HG02678 (cell line): Measurements from ENCODE around the gene COLGALT1.
"Not testable (repeated sequence)": the region's sequence is repeated elsewhere in the genome, so short reads cannot be mapped to it uniquely, and the experiment has no call there.

Experiments used
- ATAC-seq: cut with Tn5 transposase; IDR thresholded peaks from one replicate; pipeline ENCODE4 v1.9.1; 2021; ENCODE audit warnings: mild to moderate bottlenecking, moderate library complexity; ENCODE audit not compliant: unreplicated experiment

COLGALT1 gene

DNA sequence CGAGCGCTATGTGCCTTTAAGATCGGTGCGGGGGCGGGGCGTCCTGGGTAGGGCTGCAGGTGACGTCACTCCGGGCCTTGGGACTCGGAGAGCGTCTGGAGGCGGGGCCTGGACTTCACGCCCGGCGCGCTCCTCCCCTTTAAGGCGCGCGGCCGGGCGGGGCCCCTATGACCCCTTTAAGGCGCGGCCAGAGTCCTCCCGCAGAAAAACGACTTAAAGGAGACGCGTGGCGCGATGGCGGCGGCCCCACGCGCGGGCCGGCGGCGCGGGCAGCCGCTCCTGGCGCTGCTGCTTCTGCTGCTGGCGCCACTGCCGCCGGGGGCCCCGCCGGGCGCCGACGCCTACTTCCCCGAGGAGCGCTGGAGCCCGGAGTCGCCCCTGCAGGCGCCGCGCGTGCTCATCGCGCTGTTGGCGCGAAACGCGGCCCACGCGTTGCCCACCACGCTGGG lies at the start of gene COLGALT1:
Gene COLGALT1 (plus strand): TSS at position 170 of the 449 bp plus-strand sequence. CDS start 65 bp downstream, at position 235.
- peak; percentile 90 for ATAC-seq

GRCh38 chr19:17506745-17507144 lies 48.7 kb upstream of the COLGALT1 start:
- no peak for ATAC-seq

GRCh38 chr19:17508558-17508933 lies 46.9 kb upstream of the COLGALT1 start:
- not testable (repeated sequence) for ATAC-seq

DNA sequence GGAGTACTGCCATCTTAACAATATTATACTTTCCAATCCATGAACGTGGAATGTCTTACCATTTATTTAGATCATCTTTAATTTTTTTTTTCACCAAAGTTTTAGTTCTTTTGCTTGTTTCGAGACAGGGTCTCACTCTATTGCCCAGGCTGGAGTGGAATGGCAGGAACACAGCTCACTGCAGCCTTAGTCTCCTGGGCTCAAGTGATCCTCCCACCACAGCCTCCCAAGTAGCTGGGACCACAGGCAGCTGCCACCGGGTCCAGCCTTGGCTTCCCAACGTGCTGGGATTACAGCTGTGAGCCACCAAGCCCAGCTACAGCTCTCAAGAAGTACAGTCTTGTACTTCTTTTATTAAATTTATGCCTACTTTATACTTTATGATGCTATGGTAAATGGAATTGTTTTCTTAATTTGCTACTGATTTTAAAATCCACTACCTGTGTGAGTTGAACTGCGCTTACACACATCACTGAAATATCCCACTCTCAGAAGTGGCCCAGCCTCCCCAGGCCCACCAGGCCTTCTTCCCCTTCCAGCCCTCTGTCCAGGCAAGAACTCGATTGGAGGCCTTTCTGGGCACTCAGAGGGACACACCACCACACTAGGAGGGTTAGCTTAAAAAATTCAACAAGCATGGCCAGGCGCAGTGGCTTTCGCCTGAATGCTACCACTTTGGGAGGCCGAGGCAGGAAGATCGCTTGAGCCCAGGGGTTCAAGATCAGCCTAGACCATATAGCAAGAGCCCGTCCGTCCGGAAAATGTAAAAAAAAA lies 45.0 kb upstream of the COLGALT1 start:
- no peak for ATAC-seq

- peak; percentile 62 for ATAC-seq
Observed at GRCh38 chr19:17511724-17512573, 43.5 kb upstream of the COLGALT1 start.

- ATAC-seq, result no peak
Observed at GRCh38 chr19:17512574-17512939, 42.9 kb upstream of the COLGALT1 start.

DNA sequence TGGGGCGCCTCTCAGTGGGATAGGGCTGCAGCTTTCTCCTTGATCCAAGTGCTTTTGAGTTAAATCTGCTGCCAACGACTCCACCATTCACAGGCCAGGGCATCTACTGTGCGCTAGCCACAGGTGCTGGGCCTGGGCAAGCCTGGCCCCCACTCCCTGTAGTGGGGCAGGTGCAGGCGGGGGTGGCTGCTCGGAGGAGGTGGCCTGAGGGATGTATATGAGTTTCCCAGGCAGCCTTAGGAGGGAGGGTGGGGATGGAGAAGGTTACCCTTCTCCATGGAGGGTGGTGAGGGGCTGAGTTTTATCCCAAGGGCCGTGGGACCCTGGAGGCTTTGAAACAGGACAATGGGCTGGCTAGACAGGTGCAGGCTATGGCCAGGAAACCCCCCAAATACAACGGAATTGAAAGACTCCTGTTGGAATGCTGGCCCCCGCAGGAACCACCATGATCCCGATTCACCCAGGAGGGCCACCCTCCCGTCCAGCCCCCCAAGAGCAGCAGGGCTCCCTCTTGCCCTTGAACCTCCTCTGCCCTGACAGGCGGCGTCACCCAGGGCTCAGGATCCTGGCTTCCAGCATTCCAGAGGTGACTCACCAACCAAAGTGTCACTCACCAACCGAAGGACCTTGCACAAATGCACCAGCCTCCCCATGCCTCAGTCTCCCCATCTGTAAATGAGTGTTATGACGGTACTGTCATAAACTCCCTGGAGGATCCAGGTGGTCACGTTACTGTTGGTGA lies 39.9 kb upstream of the COLGALT1 start:
- ATAC-seq, result no peak

DNA sequence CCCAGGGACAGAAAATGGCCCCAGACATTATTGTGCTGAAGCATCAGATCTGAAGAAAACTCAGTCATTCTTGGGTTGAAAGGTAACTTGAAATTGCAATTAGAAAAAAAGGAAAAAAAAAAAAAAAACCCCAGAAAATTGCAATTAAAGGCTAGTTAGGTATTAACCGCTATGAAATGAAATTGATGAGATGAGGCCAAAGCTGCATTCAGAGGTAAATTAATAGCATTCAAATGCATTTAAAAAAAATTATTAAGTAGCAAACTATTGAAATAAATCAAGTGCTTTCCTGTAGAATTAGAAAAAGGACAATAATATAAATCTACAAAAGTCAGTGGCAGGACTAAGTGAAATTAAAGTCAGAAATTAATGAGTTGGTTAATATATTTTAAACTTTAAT lies 37.6 kb upstream of the COLGALT1 start:
- no peak for ATAC-seq

GRCh38 chr19:17518654-17519053 lies 36.8 kb upstream of the COLGALT1 start:
- ATAC-seq, result not testable (repeated sequence)

DNA sequence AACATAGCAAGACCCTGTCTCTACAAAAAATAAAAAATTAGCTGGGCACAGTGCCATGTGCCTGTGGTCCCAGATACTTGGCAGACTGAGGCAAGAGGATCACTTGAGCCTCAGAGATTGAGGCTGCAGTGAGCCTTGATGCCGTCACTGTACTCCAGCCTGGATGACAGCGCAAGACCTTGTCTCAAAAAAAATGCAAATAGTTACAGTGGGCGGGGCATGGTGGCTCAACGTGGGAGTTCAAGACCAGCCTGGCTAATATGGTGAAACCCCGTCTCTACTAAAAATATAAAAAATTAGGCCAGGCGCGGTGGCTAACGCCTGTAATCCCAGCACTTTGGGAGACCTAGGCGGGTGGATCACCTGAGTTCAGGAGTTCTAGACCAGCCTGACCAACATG lies 35.5 kb upstream of the COLGALT1 start:
- no peak for ATAC-seq

- no peak for ATAC-seq
Observed at GRCh38 chr19:17520865-17521264, 34.6 kb upstream of the COLGALT1 start.

- peak; percentile 84 for ATAC-seq
Observed at GRCh38 chr19:17522988-17523872, 32.2 kb upstream of the COLGALT1 start.

GRCh38 chr19:17524651-17525050 lies 30.8 kb upstream of the COLGALT1 start:
- ATAC-seq, result no peak

GRCh38 chr19:17525141-17525540 lies 30.3 kb upstream of the COLGALT1 start:
- ATAC-seq, result no peak

DNA sequence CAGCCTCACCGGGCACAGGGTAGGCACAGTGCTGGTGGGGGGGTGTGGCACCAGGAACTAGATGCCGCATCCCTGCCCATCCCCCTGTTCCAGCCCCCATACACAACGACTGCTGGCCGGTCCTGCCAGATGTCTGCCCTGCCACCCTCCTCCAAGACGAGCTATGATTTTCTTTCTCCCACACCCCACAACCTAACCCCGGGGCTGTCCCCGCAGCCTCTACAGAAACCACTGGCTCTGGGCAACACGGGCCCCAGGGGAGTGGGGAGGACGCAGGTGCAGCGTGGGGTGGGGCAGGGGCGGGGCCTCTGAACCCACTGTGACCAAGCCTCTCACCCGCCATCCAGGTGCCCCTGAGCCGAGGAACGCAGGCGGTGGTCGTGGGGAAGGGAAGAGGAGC lies 28.5 kb upstream of the COLGALT1 start:
- ATAC-seq, result peak; percentile 40

DNA sequence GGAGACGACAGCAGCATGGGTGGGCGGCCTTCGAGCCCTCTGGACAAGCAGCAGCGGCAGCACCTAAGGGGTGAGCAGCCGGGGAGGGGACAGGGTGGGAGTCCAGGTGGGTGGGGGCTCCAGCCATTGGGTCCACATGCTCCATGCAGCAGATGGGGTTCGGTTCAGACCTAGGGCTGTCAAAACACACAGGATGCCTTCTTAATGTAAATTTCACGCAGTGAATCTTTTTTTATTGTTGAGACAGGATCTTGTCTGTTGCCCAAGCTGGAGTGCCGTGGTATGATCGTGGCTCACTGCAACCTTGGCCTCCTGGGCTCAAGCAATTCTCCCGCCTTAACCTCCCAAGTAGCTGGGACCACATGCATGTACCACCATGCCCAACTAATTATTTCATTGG lies 28.1 kb upstream of the COLGALT1 start:
- ATAC-seq, result no peak

- no peak for ATAC-seq
Observed at GRCh38 chr19:17528610-17529009, 26.8 kb upstream of the COLGALT1 start.

- ATAC-seq, result no peak
Observed at GRCh38 chr19:17529239-17530158, 25.9 kb upstream of the COLGALT1 start.

- no peak for ATAC-seq
Observed at GRCh38 chr19:17530586-17530985, 24.9 kb upstream of the COLGALT1 start.
